Hepatocyte (in vitro differentiated cells): ENCODE data around the gene RAI1.

Experiments
- EZH2 ChIP-seq: fragments of 200-600 bp; sonication (generic); IDR thresholded peaks from 2 replicates; pipeline ENCODE4 v1.6.1; 2016; ENCODE audit warnings: antibody characterized with exemption, mild to moderate bottlenecking, borderline replicate concordance
- TF ChIP-seq, protein P1 (sequence below): fragments of 200-600 bp; sonication (generic); IDR thresholded peaks from 2 replicates; pipeline ENCODE4 v1.5.1; 2016; ENCODE audit warnings: antibody characterized with exemption, mild to moderate bottlenecking; ENCODE audit not compliant: poor library complexity

- TF ChIP-seq EZH2: no peak
- TF ChIP-seq, protein P1, sequence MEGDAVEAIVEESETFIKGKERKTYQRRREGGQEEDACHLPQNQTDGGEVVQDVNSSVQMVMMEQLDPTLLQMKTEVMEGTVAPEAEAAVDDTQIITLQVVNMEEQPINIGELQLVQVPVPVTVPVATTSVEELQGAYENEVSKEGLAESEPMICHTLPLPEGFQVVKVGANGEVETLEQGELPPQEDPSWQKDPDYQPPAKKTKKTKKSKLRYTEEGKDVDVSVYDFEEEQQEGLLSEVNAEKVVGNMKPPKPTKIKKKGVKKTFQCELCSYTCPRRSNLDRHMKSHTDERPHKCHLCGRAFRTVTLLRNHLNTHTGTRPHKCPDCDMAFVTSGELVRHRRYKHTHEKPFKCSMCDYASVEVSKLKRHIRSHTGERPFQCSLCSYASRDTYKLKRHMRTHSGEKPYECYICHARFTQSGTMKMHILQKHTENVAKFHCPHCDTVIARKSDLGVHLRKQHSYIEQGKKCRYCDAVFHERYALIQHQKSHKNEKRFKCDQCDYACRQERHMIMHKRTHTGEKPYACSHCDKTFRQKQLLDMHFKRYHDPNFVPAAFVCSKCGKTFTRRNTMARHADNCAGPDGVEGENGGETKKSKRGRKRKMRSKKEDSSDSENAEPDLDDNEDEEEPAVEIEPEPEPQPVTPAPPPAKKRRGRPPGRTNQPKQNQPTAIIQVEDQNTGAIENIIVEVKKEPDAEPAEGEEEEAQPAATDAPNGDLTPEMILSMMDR: no peak
These were observed 68.7 kb downstream of the RAI1 start for GRCh38 chr17:17749921-17750320.
